Ishikawa (cell line): Measurements from ENCODE around the gene BDNF.
A peak's percentile ranks its signal among the peaks of the same experiment; 100 is the strongest.

Experiments
- CEBPB ChIP-seq: IDR thresholded peaks from 2 replicates; pipeline ENCODE4 v1.6.1; 2012
- CREB1 ChIP-seq: IDR thresholded peaks from 2 replicates; pipeline ENCODE4 v1.6.1; 2012; ENCODE audit warnings: low read depth
- EGR1 ChIP-seq: IDR thresholded peaks from 2 replicates; pipeline ENCODE4 v1.6.1; 2012
- EP300 ChIP-seq: IDR thresholded peaks from 2 replicates; pipeline ENCODE4 v1.6.1; 2012; ENCODE audit warnings: borderline replicate concordance
- FOXM1 ChIP-seq: IDR thresholded peaks from 2 replicates; pipeline ENCODE4 v1.6.1; 2012; ENCODE audit warnings: low read depth, borderline replicate concordance
- NFIC ChIP-seq: IDR thresholded peaks from 2 replicates; pipeline ENCODE4 v1.6.1; 2012
- RAD21 ChIP-seq: IDR thresholded peaks from 2 replicates; pipeline ENCODE4 v1.6.1; 2012; ENCODE audit warnings: low read depth
- TAF1 ChIP-seq: IDR thresholded peaks from 2 replicates; pipeline ENCODE4 v1.6.1; 2012; ENCODE audit warnings: low read depth, mild to moderate bottlenecking
- TCF12 ChIP-seq: IDR thresholded peaks from 2 replicates; pipeline ENCODE4 v1.6.1; 2012; ENCODE audit warnings: low read depth
- TEAD4 ChIP-seq: IDR thresholded peaks from 2 replicates; pipeline ENCODE4 v1.6.1; 2012
- YY1 ChIP-seq: IDR thresholded peaks from 2 replicates; pipeline ENCODE4 v1.6.1; 2012; ENCODE audit warnings: low read depth
- ZBTB7A ChIP-seq: IDR thresholded peaks from 2 replicates; pipeline ENCODE4 v1.6.1; 2012; ENCODE audit warnings: low read depth
- TF ChIP-seq, protein P1 (sequence below): IDR thresholded peaks from 2 replicates; pipeline ENCODE4 v1.6.1; 2012; ENCODE audit warnings: low read depth, mild to moderate bottlenecking
- TF ChIP-seq, protein P2 (sequence below): IDR thresholded peaks from 2 replicates; pipeline ENCODE4 v1.6.1; 2012
- TF ChIP-seq, protein P3 (sequence below): IDR thresholded peaks from 2 replicates; pipeline ENCODE4 v1.6.1; 2012

Gene BDNF

DNA sequence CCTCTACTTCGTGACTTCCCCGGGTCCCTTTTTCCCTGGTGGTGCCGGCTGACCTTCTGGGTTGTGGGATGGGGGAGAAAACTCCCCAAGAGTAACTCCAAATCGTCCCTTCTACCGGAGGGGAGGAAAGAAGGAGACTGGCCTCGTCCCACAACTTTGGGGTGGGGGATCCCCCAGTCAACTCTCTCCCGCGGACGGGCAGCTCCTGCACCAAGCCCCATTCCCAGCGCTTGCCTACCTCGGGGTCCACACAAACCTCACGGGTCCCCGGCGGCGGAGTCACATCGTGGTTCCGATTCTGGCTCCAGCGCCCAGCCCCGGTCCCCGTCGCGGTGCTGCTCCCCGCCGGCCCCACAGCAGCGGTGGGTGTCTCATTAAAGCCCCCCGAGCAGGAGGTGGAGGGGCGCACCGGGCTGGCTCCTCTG is 317 bp downstream of the BDNF start:
- no peak for TF ChIP-seq CREB1
- TF ChIP-seq, protein P1, sequence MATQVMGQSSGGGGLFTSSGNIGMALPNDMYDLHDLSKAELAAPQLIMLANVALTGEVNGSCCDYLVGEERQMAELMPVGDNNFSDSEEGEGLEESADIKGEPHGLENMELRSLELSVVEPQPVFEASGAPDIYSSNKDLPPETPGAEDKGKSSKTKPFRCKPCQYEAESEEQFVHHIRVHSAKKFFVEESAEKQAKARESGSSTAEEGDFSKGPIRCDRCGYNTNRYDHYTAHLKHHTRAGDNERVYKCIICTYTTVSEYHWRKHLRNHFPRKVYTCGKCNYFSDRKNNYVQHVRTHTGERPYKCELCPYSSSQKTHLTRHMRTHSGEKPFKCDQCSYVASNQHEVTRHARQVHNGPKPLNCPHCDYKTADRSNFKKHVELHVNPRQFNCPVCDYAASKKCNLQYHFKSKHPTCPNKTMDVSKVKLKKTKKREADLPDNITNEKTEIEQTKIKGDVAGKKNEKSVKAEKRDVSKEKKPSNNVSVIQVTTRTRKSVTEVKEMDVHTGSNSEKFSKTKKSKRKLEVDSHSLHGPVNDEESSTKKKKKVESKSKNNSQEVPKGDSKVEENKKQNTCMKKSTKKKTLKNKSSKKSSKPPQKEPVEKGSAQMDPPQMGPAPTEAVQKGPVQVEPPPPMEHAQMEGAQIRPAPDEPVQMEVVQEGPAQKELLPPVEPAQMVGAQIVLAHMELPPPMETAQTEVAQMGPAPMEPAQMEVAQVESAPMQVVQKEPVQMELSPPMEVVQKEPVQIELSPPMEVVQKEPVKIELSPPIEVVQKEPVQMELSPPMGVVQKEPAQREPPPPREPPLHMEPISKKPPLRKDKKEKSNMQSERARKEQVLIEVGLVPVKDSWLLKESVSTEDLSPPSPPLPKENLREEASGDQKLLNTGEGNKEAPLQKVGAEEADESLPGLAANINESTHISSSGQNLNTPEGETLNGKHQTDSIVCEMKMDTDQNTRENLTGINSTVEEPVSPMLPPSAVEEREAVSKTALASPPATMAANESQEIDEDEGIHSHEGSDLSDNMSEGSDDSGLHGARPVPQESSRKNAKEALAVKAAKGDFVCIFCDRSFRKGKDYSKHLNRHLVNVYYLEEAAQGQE: no peak
- no peak for TF ChIP-seq FOXM1
- TF ChIP-seq YY1: no peak

DNA sequence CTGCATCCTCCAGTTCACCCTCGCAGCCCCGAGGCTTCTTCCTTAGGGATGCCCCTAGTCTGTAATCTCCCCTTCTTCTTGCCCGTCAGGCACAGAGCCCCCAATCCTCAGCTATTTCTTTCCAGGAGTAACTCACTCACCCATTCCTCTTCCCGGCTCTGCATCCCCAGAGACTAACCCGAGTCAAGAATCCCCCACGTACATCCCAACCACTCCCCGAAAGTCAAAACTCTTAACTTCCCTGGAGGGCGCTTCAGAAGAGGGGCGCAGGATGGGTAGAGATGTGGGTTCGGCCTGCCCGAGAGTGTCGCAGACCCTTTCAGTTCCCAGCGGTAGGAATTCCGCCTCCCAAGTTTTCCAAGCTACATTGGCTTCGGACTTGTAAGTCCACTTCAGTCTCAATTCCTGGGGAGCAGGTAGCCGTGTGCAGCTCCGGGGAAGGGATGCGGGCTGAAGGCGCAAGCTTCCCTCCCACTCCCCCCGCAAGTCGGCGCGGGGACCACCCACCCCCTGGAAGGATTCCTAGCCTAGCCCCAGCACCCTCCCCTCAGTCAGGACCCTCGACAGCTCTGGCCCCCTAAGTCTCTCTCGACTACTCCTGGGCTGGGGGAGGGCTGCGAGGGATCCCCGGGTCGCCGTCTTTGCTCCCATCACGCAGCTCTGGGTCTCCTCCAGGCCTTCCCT is 871 bp downstream of the BDNF start:
- TF ChIP-seq ZBTB7A: peak; percentile 67
- no peak for TF ChIP-seq TEAD4
- TF ChIP-seq FOXM1: no peak

DNA sequence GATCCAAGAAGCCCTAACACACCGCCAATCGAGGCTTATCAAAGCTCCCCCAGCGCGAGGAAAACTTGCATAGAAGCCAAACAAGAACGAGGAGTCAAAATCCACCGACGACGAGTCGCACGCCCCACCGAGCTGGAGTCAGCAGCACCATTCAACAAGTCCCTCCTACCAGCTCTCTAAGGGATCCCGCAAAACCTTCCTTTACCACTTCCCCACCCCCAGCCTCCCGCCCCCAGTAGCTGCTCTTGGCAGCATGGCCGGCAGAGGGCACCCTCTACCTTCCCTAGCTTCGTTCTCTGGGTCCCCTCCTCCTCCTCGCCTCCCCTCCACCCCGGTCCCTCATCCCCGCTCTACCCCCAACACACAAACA is 1.4 kb downstream of the BDNF start:
- TF ChIP-seq, protein P2, sequence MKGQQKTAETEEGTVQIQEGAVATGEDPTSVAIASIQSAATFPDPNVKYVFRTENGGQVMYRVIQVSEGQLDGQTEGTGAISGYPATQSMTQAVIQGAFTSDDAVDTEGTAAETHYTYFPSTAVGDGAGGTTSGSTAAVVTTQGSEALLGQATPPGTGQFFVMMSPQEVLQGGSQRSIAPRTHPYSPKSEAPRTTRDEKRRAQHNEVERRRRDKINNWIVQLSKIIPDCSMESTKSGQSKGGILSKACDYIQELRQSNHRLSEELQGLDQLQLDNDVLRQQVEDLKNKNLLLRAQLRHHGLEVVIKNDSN: no peak
- TF ChIP-seq RAD21: peak; percentile 85
- no peak for TF ChIP-seq EGR1
- TF ChIP-seq, protein P3, sequence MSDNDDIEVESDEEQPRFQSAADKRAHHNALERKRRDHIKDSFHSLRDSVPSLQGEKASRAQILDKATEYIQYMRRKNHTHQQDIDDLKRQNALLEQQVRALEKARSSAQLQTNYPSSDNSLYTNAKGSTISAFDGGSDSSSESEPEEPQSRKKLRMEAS: no peak

DNA sequence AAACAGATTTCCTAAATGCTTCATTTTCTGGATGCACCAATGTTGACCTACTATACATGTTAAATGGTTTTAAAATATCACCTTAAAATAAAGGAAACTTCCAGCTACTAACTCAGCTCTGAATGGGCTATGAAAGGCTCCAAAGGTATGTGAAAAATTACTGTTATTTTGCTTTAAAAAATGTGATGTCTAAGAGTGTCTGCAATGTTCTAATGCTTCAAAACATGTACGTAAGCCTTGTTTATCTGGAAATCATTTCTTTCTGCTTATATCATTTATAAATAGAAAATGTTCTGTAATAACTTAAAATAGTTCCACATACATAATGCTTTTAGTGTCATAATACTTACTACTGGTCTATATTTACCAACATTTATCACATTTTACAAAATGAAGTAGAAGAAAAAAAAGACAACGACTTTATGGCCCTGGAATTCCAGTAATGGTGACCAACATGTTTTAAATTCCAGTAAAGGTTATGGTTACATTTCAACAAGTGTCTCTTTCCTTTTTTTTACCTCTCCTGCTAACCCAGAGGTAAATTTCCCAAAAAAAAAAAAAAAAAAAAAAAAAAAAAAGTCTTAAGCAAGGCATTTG is 2.5 kb downstream of the BDNF start:
- no peak for TF ChIP-seq NFIC
- TF ChIP-seq, protein P3: no peak
- TF ChIP-seq EP300: no peak
- TF ChIP-seq CEBPB: no peak
- no peak for TF ChIP-seq EGR1
- no peak for TF ChIP-seq TEAD4
- TF ChIP-seq TCF12: no peak
- no peak for TF ChIP-seq CREB1

DNA sequence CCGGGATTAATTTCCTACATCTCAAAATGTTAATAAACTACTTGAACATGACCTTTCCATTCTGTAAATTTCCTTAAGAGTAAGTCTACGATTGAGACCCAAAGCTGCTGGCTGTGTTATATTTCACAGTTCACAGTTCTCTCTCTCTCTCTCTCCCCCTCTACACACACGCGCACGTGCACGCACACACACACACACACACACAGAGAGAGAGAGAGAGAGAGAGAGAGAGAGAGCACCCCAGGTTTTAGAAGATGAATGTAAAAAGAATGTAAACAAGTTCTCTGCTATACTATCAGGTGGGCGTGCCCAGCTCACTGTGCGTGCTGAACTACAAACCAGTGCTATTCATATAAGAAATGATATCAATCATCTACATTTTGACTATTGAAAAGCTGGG is 3.3 kb downstream of the BDNF start:
- TF ChIP-seq FOXM1 (no peak), RAD21 (no peak), TCF12 (no peak), EP300 (no peak), TAF1 (no peak), EGR1 (no peak), NFIC (no peak), CREB1 (no peak)
- TF ChIP-seq, protein P1: no peak
- TF ChIP-seq, protein P2: no peak
- TF ChIP-seq, protein P3: no peak

DNA sequence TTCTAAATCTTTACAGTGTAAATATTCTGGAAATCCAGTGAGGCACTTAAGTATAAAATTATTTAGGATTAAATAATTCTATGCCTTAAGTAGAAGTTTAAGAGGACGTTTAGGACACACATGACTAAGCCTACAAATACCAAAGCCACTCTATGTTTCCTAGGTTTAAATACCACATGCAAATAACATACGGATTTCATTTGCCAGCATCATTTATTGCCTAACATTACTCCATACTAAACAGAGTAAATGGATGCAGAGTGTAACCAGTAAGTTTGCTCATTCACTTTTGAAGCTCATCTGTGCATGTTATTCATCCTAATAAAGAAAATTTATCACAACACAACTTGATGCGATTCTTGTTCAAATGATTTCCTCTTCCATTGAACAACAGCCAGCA is 4.1 kb downstream of the BDNF start:
- no peak for TF ChIP-seq FOXM1
- TF ChIP-seq RAD21: no peak

DNA sequence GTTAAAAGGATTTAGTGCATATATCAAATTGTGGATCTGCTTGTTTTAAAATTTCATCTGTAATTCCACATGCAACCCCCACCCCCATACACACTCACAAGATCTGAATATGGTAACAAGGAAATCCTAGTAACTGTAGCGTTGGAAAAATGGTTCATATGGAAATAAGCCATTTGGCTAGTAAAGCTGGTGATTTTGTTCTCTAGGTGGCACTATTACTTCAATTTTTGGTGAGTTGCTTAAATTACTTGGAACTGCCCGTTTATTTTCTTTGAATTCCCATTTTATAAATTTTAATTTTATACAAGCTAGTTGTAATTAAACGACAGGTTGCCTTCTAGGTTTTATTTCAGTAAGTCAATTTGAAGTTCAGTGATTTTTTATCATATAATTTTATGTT is 5.3 kb downstream of the BDNF start:
- TF ChIP-seq ZBTB7A (no peak), RAD21 (peak; percentile 63)
